GM19324 (cell line): ENCODE data around the gene A4GALT.
A peak's percentile ranks its signal among the peaks of the same experiment; 100 is the strongest.

Source experiments
- ATAC-seq: cut with Tn5 transposase; IDR thresholded peaks from one replicate; pipeline ENCODE4 v1.9.1; 2021; ENCODE audit warnings: mild to moderate bottlenecking, moderate library complexity; ENCODE audit not compliant: unreplicated experiment, low FRiP score

A4GALT gene

DNA sequence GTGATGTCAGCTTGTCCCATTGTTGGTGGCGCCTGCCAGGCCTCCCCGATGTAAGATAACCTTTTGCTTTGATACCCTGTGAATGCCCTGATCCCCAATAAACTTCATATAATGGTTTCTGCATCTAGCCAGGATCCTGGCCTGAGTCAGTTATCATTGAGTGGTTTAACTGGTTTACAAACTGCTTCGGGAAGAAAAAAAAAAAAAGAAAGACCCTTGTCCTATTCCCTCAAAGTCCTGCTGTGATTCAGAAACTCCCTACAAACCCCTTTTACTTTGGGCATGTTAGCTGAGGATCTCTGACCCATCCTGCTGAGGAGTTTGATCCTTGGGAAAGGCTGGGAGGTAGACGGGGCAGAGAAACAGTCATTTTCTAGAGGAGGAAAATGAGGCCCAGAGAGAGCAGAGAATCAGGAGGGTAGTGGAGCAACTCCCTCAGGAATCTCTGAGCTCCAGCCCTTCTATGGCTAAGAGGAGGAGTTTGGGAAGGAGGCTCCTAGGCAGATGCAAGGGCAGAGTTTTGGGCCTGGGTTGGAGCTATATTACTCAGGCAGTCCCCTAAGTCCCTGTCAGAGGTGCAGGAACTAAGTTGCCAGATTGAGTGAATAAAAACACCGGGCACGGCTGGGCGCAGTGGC is 66.1 kb downstream of the A4GALT start:
- ATAC-seq, result no peak

DNA sequence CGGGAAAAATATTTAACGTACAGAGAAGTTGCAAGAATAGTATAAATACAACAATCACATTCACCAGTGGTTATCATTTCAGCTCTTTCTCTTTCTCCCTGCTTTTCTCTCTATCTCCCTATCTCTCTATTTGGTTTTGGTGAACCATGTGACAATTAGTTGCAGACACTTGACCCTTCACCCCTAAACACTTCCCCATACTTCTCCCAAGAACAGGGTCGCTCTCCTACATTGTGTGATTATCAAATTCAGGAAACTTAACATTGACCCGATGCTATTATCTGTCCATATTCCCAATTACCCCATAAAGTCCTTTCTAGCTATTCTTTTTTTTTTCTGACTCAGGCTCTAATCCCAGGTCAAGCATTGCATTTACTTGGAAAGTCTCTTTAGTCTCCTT is 66.7 kb downstream of the A4GALT start:
- no peak for ATAC-seq

DNA sequence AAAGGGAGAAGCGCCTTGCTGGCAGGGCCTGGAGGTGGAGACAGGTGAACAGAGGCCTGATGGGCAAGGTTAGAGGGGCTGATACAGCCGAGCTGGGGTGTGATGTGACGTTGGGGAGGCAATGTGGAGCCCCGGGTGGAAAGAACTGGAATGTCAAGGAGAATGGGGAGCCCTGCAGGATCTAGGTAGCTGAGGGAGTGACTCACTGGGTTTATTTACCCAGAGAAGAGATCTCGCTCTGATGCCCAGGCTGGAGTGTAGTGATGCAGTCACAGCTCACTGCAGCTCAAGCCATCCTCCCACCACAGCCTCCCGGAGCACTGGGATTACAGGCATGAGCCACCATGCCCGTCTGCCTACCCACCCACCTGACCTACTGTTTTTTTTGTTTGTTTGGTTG is 69.5 kb downstream of the A4GALT start:
- no peak for ATAC-seq

- ATAC-seq, result peak; percentile 72
Observed at GRCh38 chr22:42649246-42650099, 71.2 kb downstream of the A4GALT start, which contains the start of gene CYB5R3. Gene CYB5R3 (minus strand): TSS chr22:42649392. CDS start chr22:42649315, 77 bp downstream.

- peak; percentile 51 for ATAC-seq
Observed at GRCh38 chr22:42648368-42649245, 72.1 kb downstream of the A4GALT start.

DNA sequence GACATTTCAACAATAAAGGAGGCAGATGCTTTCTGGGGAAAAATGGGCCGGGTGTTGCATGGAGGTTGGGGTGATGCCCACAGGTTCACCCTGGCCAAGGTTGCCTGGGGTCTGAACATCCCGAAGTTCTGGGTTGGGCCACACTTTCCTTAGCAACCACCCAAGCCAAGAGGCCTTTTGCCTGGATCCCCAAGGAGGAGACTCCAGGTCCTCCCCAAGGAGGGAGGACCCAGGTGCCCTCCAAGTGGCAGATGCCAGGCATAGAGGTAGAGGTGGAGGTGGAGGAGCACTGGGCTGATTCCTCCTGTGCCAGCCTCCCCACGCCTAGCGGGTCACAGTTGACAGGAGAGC is 72.7 kb downstream of the A4GALT start:
- ATAC-seq, result no peak

GRCh38 chr22:42646569-42647525 is 73.8 kb downstream of the A4GALT start:
- ATAC-seq, result no peak

- no peak for ATAC-seq
Observed at GRCh38 chr22:42645938-42646568, 74.6 kb downstream of the A4GALT start.

DNA sequence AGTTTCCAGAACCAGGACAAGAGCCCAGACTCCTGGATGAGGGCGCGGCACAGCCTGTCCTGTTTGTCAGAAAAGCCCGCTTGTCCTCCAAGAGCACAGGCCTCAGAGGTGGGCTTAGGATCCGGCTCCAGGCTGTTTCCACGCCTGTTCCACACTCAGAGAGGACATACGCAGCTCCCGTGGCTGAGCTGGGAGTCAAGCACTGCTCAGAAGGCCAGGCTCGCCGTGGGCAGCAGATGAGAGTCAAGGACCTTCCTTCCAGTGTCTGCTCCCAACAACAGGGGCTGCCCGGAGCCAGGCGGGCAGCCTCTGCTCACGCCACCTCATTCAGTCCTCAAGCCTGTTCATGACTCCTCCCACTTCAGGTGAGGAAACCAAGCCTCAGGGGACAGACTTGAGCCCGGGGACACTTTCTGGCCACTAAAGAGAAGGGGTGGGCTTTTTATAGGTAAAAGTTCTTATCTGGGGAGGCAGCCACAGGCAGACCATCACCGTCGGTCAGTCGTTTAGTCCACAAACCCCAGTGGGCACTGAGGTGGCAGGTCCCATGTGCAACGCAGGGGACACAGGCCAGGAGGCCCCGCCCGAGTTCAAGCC is 75.2 kb downstream of the A4GALT start:
- ATAC-seq, result no peak

GRCh38 chr22:42644422-42645340 is 76.0 kb downstream of the A4GALT start:
- ATAC-seq, result no peak

GRCh38 chr22:42643634-42644421 is 76.8 kb downstream of the A4GALT start:
- ATAC-seq, result no peak

DNA sequence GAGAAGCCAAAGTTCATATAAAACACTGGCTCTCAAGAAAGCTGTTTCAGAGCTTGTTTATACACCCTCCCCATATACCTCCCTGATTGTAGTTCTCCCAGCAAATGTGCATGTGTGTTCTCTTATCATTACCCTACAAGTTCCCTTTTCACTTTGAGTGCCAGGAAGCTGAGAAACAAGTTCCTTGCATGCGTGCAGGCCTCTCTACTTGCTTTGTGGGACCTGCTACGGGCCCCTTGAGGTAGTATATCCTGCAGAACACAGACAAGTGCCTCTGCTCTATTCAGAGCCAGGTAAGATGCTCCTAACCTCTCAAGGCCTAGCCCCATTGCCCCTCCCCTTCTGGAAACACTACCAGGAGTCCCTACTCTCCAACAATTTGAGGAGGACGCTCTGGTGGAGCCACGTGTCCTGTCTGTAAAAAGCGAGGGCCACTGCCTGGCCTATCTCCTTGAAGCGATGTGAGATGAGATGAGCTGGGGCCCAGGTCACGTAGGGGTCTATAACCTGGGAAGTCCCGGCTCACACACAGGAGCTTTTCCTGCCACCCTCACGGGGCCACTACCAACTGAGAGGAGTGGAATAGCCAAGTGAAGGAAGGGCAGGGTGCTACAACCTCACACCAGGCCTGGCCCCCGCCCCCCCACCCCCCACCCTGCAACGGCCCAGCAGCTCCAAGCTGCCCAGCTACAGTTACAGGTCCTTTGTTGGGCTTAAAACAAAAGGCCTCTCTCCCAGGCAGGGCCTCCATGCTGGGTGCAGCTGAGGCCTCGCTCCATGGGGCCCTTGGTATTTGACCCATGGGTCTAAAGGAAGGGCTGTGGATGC is 77.7 kb downstream of the A4GALT start:
- no peak for ATAC-seq
